Neural progenitor cell (in vitro differentiated cells): Measurements from ENCODE around the gene MTMR12.

Experiments used
- CTCF ChIP-seq: fragments of 200-600 bp; sonication (generic); IDR thresholded peaks from 2 replicates; pipeline ENCODE4 v1.5.1; 2017; ENCODE audit warnings: antibody characterized with exemption, mild to moderate bottlenecking
- EZH2 ChIP-seq: fragments of 200-600 bp; sonication (generic); IDR thresholded peaks from 2 replicates; pipeline ENCODE4 v1.6.1; 2017; ENCODE audit warnings: antibody characterized with exemption, mild to moderate bottlenecking, moderate library complexity
- EZH2phosphoT487 ChIP-seq: fragments of 200-600 bp; sonication (generic); IDR thresholded peaks from 2 replicates; pipeline ENCODE4 v1.6.1; 2017; ENCODE audit warnings: antibody characterized with exemption

- TF ChIP-seq EZH2phosphoT487 (no peak), CTCF (no peak), EZH2 (no peak)
These were observed 40.0 kb downstream of the MTMR12 start for GRCh38 chr5:32272746-32273145.
